ENCODE results near the gene KLF8. TPM values are rescaled to one million over a fixed set of nuclear protein-coding genes. Genes with fewer than 3 reads are reported as not detected.

KLF8 gene
- total RNA-seq, 1 experiment from 2014 or later, result 11.1 TPM

DNA sequence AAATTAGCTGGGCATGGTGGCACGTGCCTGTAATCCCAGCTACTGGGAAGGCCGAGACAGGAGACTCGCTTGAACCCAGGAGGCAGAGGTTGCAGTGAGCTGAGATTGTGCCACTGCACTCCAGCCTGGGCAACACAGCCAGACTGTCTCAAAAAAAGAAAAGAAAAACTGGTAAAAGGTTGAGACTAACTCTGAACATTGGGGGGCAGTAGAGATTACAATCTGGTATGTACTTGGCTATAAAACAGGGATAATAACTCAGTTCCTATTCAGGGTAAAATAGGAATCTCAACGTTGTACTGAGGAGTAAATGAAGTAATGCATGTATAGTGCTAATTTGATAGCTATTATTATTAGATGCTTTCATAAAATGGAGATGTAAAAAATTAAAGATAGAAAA, 12.5 kb upstream of the KLF8 start:
- ATAC-seq, result no peak
- DNase-seq (ENCODE audit: low spot score), result no peak
- Mint-ChIP-seq H3K9me3 (peaks cover 9% of the 10 kb centered on the region; the same call in 1 of the 2 replicates), H3K4me3 (no peak overlapping the region), H3K36me3 (no peaks in the 10 kb centered on the region), H3K4me1 (no peaks in the 10 kb centered on the region), H3K27ac (no peak overlapping the region), H3K27me3 (ENCODE audit: low read depth) (no peaks in the 10 kb centered on the region)
- ChIA-PET CTCF (interaction anchor here (1.2 kb wide), 1 partner anchor 14 kb away, joined by 4 read pairs; no protein-coding TSS in a partner anchor), POLR2A (no interaction called here)
- TF ChIP-seq, protein P1, sequence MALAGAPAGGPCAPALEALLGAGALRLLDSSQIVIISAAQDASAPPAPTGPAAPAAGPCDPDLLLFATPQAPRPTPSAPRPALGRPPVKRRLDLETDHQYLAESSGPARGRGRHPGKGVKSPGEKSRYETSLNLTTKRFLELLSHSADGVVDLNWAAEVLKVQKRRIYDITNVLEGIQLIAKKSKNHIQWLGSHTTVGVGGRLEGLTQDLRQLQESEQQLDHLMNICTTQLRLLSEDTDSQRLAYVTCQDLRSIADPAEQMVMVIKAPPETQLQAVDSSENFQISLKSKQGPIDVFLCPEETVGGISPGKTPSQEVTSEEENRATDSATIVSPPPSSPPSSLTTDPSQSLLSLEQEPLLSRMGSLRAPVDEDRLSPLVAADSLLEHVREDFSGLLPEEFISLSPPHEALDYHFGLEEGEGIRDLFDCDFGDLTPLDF (CRISPR knock-in tag; IDR thresholded peaks at IDR 0.05), result no peak
- TF ChIP-seq, protein P2, sequence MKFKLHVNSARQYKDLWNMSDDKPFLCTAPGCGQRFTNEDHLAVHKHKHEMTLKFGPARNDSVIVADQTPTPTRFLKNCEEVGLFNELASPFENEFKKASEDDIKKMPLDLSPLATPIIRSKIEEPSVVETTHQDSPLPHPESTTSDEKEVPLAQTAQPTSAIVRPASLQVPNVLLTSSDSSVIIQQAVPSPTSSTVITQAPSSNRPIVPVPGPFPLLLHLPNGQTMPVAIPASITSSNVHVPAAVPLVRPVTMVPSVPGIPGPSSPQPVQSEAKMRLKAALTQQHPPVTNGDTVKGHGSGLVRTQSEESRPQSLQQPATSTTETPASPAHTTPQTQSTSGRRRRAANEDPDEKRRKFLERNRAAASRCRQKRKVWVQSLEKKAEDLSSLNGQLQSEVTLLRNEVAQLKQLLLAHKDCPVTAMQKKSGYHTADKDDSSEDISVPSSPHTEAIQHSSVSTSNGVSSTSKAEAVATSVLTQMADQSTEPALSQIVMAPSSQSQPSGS (CRISPR knock-in tag; IDR thresholded peaks at IDR 0.05; ENCODE audit: borderline replicate concordance, low read depth), result no peak
- 0 out of 2 replicates have a peak, but pooled peaks have one; percentile 23 for TF ChIP-seq ZNF121 (CRISPR knock-in tag; IDR thresholded peaks at IDR 0.05)

DNA sequence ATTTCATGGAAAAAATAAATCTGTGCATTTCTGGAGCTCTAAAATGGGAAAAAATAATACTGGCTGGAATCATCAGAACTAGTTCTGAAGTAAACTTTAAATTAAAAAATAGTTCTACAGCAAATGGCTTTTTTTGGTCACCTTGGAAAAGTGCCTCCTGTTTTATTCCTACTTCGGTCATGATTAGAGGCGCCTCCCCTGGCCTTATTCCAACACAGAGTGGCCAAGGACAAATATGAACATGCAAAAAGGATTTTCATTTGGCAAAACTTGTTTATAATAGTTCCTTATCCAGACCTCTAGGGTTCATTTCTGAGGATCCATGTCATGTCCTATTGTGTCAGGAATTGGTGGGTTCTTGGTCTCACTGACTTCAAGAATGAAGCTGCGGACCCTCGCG, 11.1 kb upstream of the KLF8 start:
- DNase-seq (ENCODE audit: low spot score), result no peak
- peaks cover 9% of the 10 kb centered on the region; the same call in 1 of the 2 replicates for H3K9me3 Mint-ChIP-seq
- H3K4me1 Mint-ChIP-seq, result no peaks in the 10 kb centered on the region
- ATAC-seq, result no peak
- CTCF ChIA-PET, result no interaction called here
- H3K36me3 Mint-ChIP-seq, result no peaks in the 10 kb centered on the region
- no peaks in the 10 kb centered on the region for H3K27me3 Mint-ChIP-seq (ENCODE audit: low read depth)
- TF ChIP-seq, protein P2 (CRISPR knock-in tag; IDR thresholded peaks at IDR 0.05; ENCODE audit: borderline replicate concordance, low read depth), result no peak
- TF ChIP-seq, protein P3, sequence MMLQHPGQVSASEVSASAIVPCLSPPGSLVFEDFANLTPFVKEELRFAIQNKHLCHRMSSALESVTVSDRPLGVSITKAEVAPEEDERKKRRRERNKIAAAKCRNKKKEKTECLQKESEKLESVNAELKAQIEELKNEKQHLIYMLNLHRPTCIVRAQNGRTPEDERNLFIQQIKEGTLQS (CRISPR knock-in tag; conservative IDR thresholded peaks at IDR 0.05), result no peak
- H3K4me3 Mint-ChIP-seq, result no peak overlapping the region
- H3K27ac Mint-ChIP-seq, result no peak overlapping the region
- POLR2A ChIA-PET, result no interaction called here

DNA sequence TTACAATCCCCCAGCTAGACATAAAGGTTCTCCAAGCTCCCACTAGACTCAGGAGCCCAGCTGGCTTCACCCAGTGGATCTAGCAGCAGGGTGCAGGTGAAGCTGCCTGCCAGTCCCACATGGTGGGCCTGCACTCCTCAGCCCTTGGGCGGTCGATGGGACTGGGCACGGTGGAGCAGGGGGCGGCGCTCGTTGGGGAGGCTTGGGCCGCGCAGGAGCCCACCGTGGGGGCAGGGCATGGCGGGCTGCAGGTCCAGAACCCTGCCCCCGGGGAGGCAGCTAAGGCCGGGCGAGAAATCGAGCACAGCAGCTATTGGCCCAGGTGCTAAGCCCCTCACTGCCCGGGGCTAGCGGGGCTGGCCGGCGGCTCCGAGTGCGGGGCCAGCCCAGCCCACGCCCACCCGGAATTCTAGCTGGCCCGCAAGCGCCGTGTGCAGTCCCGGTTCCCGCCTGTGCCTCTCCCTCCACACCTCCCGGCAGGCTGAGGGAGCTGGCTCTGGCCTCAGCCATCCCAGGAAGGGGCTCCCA, 9.6 kb upstream of the KLF8 start:
- ATAC-seq, result no peak
- DNase-seq (ENCODE audit: low spot score), result no peak
- Mint-ChIP-seq H3K36me3 (no peaks in the 10 kb centered on the region), H3K27ac (no peak overlapping the region), H3K27me3 (ENCODE audit: low read depth) (no peaks in the 10 kb centered on the region), H3K4me3 (no peak overlapping the region), H3K4me1 (no peaks in the 10 kb centered on the region), H3K9me3 (peaks cover 9% of the 10 kb centered on the region; the same call in 1 of the 2 replicates)
- POLR2A ChIA-PET, result no interaction called here
- CTCF ChIA-PET, result no interaction called here
- TF ChIP-seq, protein P4, sequence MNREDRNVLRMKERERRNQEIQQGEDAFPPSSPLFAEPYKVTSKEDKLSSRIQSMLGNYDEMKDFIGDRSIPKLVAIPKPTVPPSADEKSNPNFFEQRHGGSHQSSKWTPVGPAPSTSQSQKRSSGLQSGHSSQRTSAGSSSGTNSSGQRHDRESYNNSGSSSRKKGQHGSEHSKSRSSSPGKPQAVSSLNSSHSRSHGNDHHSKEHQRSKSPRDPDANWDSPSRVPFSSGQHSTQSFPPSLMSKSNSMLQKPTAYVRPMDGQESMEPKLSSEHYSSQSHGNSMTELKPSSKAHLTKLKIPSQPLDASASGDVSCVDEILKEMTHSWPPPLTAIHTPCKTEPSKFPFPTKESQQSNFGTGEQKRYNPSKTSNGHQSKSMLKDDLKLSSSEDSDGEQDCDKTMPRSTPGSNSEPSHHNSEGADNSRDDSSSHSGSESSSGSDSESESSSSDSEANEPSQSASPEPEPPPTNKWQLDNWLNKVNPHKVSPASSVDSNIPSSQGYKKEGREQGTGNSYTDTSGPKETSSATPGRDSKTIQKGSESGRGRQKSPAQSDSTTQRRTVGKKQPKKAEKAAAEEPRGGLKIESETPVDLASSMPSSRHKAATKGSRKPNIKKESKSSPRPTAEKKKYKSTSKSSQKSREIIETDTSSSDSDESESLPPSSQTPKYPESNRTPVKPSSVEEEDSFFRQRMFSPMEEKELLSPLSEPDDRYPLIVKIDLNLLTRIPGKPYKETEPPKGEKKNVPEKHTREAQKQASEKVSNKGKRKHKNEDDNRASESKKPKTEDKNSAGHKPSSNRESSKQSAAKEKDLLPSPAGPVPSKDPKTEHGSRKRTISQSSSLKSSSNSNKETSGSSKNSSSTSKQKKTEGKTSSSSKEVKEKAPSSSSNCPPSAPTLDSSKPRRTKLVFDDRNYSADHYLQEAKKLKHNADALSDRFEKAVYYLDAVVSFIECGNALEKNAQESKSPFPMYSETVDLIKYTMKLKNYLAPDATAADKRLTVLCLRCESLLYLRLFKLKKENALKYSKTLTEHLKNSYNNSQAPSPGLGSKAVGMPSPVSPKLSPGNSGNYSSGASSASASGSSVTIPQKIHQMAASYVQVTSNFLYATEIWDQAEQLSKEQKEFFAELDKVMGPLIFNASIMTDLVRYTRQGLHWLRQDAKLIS (CRISPR knock-in tag; IDR thresholded peaks at IDR 0.05; ENCODE audit: borderline replicate concordance), result no peak
- TF ChIP-seq ZNF423 (CRISPR knock-in tag; IDR thresholded peaks at IDR 0.05) (no peak), SP1 (CRISPR knock-in tag; conservative IDR thresholded peaks at IDR 0.05) (no peak), ATF1 (CRISPR knock-in tag; IDR thresholded peaks at IDR 0.05) (no peak), EMX1 (CRISPR knock-in tag; IDR thresholded peaks at IDR 0.05) (no peak), CREB1 (CRISPR knock-in tag; IDR thresholded peaks at IDR 0.05) (no peak), FOXK1 (CRISPR knock-in tag; IDR thresholded peaks at IDR 0.05) (no peak), NFYB (CRISPR knock-in tag; conservative IDR thresholded peaks at IDR 0.05; ENCODE audit: low read depth) (no peak), NR3C1 (CRISPR knock-in tag; conservative IDR thresholded peaks at IDR 0.05; ENCODE audit: low read depth) (no peak), ZNF263 (CRISPR knock-in tag; IDR thresholded peaks at IDR 0.05; ENCODE audit: low read depth) (no peak)
- TF ChIP-seq, protein P5, sequence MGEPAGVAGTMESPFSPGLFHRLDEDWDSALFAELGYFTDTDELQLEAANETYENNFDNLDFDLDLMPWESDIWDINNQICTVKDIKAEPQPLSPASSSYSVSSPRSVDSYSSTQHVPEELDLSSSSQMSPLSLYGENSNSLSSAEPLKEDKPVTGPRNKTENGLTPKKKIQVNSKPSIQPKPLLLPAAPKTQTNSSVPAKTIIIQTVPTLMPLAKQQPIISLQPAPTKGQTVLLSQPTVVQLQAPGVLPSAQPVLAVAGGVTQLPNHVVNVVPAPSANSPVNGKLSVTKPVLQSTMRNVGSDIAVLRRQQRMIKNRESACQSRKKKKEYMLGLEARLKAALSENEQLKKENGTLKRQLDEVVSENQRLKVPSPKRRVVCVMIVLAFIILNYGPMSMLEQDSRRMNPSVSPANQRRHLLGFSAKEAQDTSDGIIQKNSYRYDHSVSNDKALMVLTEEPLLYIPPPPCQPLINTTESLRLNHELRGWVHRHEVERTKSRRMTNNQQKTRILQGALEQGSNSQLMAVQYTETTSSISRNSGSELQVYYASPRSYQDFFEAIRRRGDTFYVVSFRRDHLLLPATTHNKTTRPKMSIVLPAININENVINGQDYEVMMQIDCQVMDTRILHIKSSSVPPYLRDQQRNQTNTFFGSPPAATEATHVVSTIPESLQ (CRISPR knock-in tag; IDR thresholded peaks at IDR 0.05), result no peak
- TF ChIP-seq, protein P3 (CRISPR knock-in tag; conservative IDR thresholded peaks at IDR 0.05), result no peak
- TF ChIP-seq, protein P6, sequence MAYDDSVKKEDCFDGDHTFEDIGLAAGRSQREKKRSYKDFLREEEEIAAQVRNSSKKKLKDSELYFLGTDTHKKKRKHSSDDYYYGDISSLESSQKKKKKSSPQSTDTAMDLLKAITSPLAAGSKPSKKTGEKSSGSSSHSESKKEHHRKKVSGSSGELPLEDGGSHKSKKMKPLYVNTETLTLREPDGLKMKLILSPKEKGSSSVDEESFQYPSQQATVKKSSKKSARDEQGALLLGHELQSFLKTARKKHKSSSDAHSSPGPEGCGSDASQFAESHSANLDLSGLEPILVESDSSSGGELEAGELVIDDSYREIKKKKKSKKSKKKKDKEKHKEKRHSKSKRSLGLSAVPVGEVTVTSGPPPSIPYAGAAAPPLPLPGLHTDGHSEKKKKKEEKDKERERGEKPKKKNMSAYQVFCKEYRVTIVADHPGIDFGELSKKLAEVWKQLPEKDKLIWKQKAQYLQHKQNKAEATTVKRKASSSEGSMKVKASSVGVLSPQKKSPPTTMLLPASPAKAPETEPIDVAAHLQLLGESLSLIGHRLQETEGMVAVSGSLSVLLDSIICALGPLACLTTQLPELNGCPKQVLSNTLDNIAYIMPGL (CRISPR knock-in tag; IDR thresholded peaks at IDR 0.05), result no peak
- TF ChIP-seq, protein P7, sequence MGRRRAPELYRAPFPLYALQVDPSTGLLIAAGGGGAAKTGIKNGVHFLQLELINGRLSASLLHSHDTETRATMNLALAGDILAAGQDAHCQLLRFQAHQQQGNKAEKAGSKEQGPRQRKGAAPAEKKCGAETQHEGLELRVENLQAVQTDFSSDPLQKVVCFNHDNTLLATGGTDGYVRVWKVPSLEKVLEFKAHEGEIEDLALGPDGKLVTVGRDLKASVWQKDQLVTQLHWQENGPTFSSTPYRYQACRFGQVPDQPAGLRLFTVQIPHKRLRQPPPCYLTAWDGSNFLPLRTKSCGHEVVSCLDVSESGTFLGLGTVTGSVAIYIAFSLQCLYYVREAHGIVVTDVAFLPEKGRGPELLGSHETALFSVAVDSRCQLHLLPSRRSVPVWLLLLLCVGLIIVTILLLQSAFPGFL (CRISPR knock-in tag; IDR thresholded peaks at IDR 0.05; ENCODE audit: borderline replicate concordance), result no peak
